Esophagus muscularis mucosa (tissue), 4 donors: ENCODE results near the gene NSUN4. TPM values are rescaled to one million over a fixed set of nuclear protein-coding genes. Genes with fewer than 3 reads are reported as not detected.

ENCODE experiments used
- DNase-seq: peaks from one replicate; pipeline ENCODE4 v3.0.0-alpha.2; 2017; ENCODE audit errors: extremely low spot score
- H3K27ac ChIP-seq, 4 donors: fragments of 200-600 bp; sonication (generic); replicated peaks in 1 of 4; 1 replicate in 3 of 4; 2 replicates in 1 of 4; pipeline ENCODE4 v1.5.1; 2016 to 2019; ENCODE audit warnings: mild to moderate bottlenecking in 1 of 4
- H3K27me3 ChIP-seq, 4 donors: fragments of 200-600 bp; sonication (generic); one replicate each; pipeline versions ENCODE4 v1.5.1 to v1.6.0; 2016 to 2019
- H3K36me3 ChIP-seq, 4 donors: fragments of 200-600 bp; sonication (generic); one replicate each; pipeline ENCODE4 v1.5.1; 2016 to 2019
- H3K4me1 ChIP-seq, 4 donors: fragments of 200-600 bp; sonication (generic); one replicate each; pipeline ENCODE4 v1.5.1; 2016 to 2019
- H3K4me3 ChIP-seq, 4 donors: fragments of 200-600 bp; sonication (generic); 1 replicate in 2 of 4; 2 replicates in 2 of 4; pipeline ENCODE4 v1.5.1; 2016 to 2019; ENCODE audit warnings: mild to moderate bottlenecking in 4 of 4, moderate library complexity in 1 of 4
- H3K9me3 ChIP-seq, 4 donors: fragments of 200-600 bp; sonication (generic); 1 replicate in 3 of 4; 2 replicates in 1 of 4; pipeline ENCODE4 v1.5.1; 2016 to 2019
- CTCF ChIP-seq, 3 experiments: fragments of 200-600 bp in 2 of 3; fragments of 450-650 bp in 1 of 3; sonication (generic) in 2 of 3; IDR thresholded peaks; one replicate each; pipeline ENCODE4 v1.5.1; 2017 to 2019; ENCODE audit warnings: antibody characterized with exemption in 3 of 3, mild to moderate bottlenecking in 2 of 3, moderate library complexity in 1 of 3
- EP300 ChIP-seq: sonication (generic); formaldehyde crosslinking; IDR thresholded peaks from one replicate; pipeline ENCODE4 v1.6.1; 2017; ENCODE audit warnings: antibody characterized with exemption
- POLR2A ChIP-seq: fragments of 450-650 bp; IDR thresholded peaks from one replicate; pipeline ENCODE4 v1.6.1; 2017; ENCODE audit warnings: antibody characterized with exemption, moderate library complexity, mild to moderate bottlenecking, low read depth
- POLR2AphosphoS5 ChIP-seq, 2 donors: sonication (generic); formaldehyde crosslinking; IDR thresholded peaks; one replicate each; pipeline ENCODE4 v1.6.1; 2017; ENCODE audit warnings: antibody characterized with exemption in 2 of 2
- WGBS: methylation state at CpG from one replicate; pipeline ENCODE4 v1.1.5; 2018; 5-methylcytosine and 5-hydroxymethylcytosine counted together
- intact Hi-C: fragments of 100-400 bp; cut with DNase I; formaldehyde crosslinking; loops from one replicate; pipeline ENCODE4 v1.15.1; 2023
- total RNA-seq, 4 donors: library from RNA; depleted of rRNA; stranded (reverse); fragments of >200 nt; gene quantifications; one replicate each; pipeline versions ENCODE4 v1.1.0 to v1.2.1, GENCODE V29; 2016

NSUN4 gene
- total RNA-seq, 4 donors from 2014 or later = 14.5 to 20.7 (median 16.2) TPM

GRCh38 chr1:46301808-46302640, 38.6 kb upstream of the NSUN4 start:
- TF ChIP-seq CTCF (IDR thresholded peaks at IDR 0.05) (peak in 2 of 3 experiments; percentile 13 to 28), EP300 (no peak), POLR2A (no peak), POLR2AphosphoS5 (IDR thresholded peaks at IDR 0.05) (peak; percentile 11 to 12)
- H3K4me1 ChIP-seq = peaks cover 60 to 74% (median 68%) of the 10 kb centered on the region in 4 donors
- WGBS = under 1% methylated on average over 56 of the region's 79 CpGs

GRCh38 chr1:46302641-46303037, 38.0 kb upstream of the NSUN4 start:
- Histone ChIP-seq H3K9me3 (no peaks in the 10 kb centered on the region), H3K27ac (peak overlapping the region; percentile 97 to 100 (median 98)), H3K4me1 (peaks cover 67 to 78% (median 74%) of the 10 kb centered on the region in 4 donors), H3K4me3 (peak overlapping the region; percentile 75 to 99 (median 83)), H3K36me3 (peaks cover 2 to 17% (median 3%) of the 10 kb centered on the region in 4 donors), H3K27me3 (no peaks in the 10 kb centered on the region)
- intact Hi-C loops = loop anchor here (2.0 kb wide), 1 partner anchor 38 kb away; the partner anchor contains the start of gene NSUN4
- DNase-seq = no peak
- 0% methylated on average over 18 of the region's 32 CpGs for WGBS
- TF ChIP-seq POLR2AphosphoS5 (IDR thresholded peaks at IDR 0.05) (peak in 1 of 2 donors; percentile 2), POLR2A (no peak)

More at GRCh38 chr1:46301808-46302640, 38.6 kb upstream of the NSUN4 start:
- peak overlapping the region; percentile 75 to 99 (median 83) for H3K4me3 ChIP-seq
- H3K36me3 ChIP-seq = peaks cover 8 to 19% (median 9%) of the 10 kb centered on the region in 4 donors
- DNase-seq = no peak
- H3K27ac ChIP-seq = peak overlapping the region; percentile 97 to 100 (median 98)
- H3K27me3 ChIP-seq = no peaks in the 10 kb centered on the region
- no peaks in the 10 kb centered on the region for H3K9me3 ChIP-seq
- intact Hi-C loops = loop anchor here (2.0 kb wide), 1 partner anchor 39 kb away; the partner anchor contains the start of gene NSUN4

GRCh38 chr1:46303038-46303871, 37.4 kb upstream of the NSUN4 start, which contains the start of the genes LRRC41 and UQCRH:
Gene LRRC41, minus strand, starts transcription at chr1:46303616. Its CDS starts 294 bp downstream, at chr1:46303322.
Gene UQCRH, plus strand, starts transcription at chr1:46303698. Its CDS starts 69 bp downstream, at chr1:46303767.
- WGBS = 0% methylated on average over 6 of the region's 61 CpGs
- no peaks in the 10 kb centered on the region for H3K27me3 ChIP-seq
- intact Hi-C loops = loop anchor here (2.0 kb wide), 1 partner anchor 38 kb away; the partner anchor contains the start of gene NSUN4
- no peaks in the 10 kb centered on the region for H3K9me3 ChIP-seq
- TF ChIP-seq CTCF (IDR thresholded peaks at IDR 0.05) = no peak
- TF ChIP-seq POLR2A = peak; percentile 63
- TF ChIP-seq POLR2AphosphoS5 (IDR thresholded peaks at IDR 0.05) = peak; percentile 95
- peak within 1 kb of the TSS; percentile 75 to 99 (median 83) for H3K4me3 ChIP-seq
- H3K27ac ChIP-seq = peak within 1 kb of the TSS; percentile 97 to 100 (median 98)
- DNase-seq = peak; percentile 99
- H3K36me3 ChIP-seq = peaks cover 0 to 12% (median 0%) of the 10 kb centered on the region in 4 donors
- peaks cover 69 to 81% (median 78%) of the 10 kb centered on the region in 4 donors for H3K4me1 ChIP-seq

GRCh38 chr1:46303872-46304326, 36.7 kb upstream of the NSUN4 start:
- intact Hi-C loops = loop anchor here (2.0 kb wide), 1 partner anchor 37 kb away; the partner anchor contains the start of gene NSUN4
- DNase-seq = no peak
- peak overlapping the region; percentile 75 to 99 (median 83) for H3K4me3 ChIP-seq
- peaks cover 0 to 12% (median 1%) of the 10 kb centered on the region in 4 donors for H3K36me3 ChIP-seq
- no peaks in the 10 kb centered on the region for H3K9me3 ChIP-seq
- H3K27me3 ChIP-seq = no peaks in the 10 kb centered on the region
- TF ChIP-seq POLR2AphosphoS5 (IDR thresholded peaks at IDR 0.05) (no peak), POLR2A (no peak), EP300 (no peak), CTCF (IDR thresholded peaks at IDR 0.05) (no peak)
- WGBS = 1% methylated on average over 14 of the region's 14 CpGs
- peaks cover 72 to 78% (median 77%) of the 10 kb centered on the region in 4 donors for H3K4me1 ChIP-seq
- peak overlapping the region; percentile 97 to 100 (median 98) for H3K27ac ChIP-seq
